ENCODE measurements around the gene NUMA1. TPM values are rescaled to one million over a fixed set of nuclear protein-coding genes. Genes with fewer than 3 reads are reported as not detected.

Gene NUMA1
- polyA plus RNA-seq, 1 experiment, result 79.5 TPM

GRCh38 chr11:72030472-72031045, 49.8 kb downstream of the NUMA1 start:
- TF ChIP-seq, protein P1, sequence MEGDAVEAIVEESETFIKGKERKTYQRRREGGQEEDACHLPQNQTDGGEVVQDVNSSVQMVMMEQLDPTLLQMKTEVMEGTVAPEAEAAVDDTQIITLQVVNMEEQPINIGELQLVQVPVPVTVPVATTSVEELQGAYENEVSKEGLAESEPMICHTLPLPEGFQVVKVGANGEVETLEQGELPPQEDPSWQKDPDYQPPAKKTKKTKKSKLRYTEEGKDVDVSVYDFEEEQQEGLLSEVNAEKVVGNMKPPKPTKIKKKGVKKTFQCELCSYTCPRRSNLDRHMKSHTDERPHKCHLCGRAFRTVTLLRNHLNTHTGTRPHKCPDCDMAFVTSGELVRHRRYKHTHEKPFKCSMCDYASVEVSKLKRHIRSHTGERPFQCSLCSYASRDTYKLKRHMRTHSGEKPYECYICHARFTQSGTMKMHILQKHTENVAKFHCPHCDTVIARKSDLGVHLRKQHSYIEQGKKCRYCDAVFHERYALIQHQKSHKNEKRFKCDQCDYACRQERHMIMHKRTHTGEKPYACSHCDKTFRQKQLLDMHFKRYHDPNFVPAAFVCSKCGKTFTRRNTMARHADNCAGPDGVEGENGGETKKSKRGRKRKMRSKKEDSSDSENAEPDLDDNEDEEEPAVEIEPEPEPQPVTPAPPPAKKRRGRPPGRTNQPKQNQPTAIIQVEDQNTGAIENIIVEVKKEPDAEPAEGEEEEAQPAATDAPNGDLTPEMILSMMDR (IDR thresholded peaks at IDR 0.05; ENCODE audit: low read depth, low read length), result no peak
- Histone ChIP-seq H3K9me3 (ENCODE audit: control insufficient read depth, insufficient read depth, low read length) (no peaks in the 10 kb centered on the region), H3K4me3 (ENCODE audit: low read depth, low read length) (no peak overlapping the region), H3K27ac (ENCODE audit: low read depth, low read length) (no peak overlapping the region), H3K27me3 (ENCODE audit: control insufficient read depth, insufficient read depth, low read length) (no peaks in the 10 kb centered on the region)
- POLR2A ChIA-PET, result no interaction called here
- CTCF ChIA-PET, result interaction anchor here (1.0 to 14.8 kb wide), 3 partner anchors 61 to 400 kb away, joined by 3 to 261 read pairs (median 4); no protein-coding TSS in a partner anchor
- DNase-seq (ENCODE audit: low read depth, low spot score), result no peak

DNA sequence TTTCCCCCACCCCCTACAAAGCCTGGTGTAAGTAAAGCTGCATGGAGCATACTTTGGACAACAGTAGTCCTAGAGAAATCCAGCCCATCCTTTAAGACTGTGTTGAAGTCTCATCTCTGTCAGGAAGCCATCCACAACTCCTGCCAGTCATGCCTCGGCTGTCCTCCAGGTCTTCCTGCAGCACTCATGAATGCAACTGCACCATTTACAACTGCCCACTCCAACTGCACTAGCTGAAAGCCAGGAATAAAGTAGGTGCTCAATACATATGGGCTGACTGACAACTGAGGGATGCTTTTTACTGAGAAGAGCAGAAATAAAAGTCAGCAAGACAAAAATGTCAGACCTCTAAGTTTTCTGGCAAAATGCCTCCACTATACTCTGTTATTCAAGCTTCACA, 54.3 kb downstream of the NUMA1 start:
- Histone ChIP-seq H3K27me3 (ENCODE audit: control insufficient read depth, insufficient read depth, low read length) (no peaks in the 10 kb centered on the region), H3K27ac (ENCODE audit: low read depth, low read length) (no peak overlapping the region), H3K9me3 (ENCODE audit: control insufficient read depth, insufficient read depth, low read length) (no peaks in the 10 kb centered on the region), H3K4me3 (ENCODE audit: low read depth, low read length) (no peak overlapping the region)
- ChIA-PET CTCF (interaction anchor here (0.6 to 14.8 kb wide), 12 partner anchors 9 to 405 kb away, joined by 4 to 261 read pairs (median 36); no protein-coding TSS in a partner anchor), POLR2A (interaction anchor here (1.8 kb wide), 1 partner anchor 13 kb away, joined by 7 read pairs; no protein-coding TSS in a partner anchor)
- TF ChIP-seq, protein P1 (IDR thresholded peaks at IDR 0.05; ENCODE audit: low read depth, low read length), result no peak
- no peak for DNase-seq (ENCODE audit: low read depth, low spot score)

DNA sequence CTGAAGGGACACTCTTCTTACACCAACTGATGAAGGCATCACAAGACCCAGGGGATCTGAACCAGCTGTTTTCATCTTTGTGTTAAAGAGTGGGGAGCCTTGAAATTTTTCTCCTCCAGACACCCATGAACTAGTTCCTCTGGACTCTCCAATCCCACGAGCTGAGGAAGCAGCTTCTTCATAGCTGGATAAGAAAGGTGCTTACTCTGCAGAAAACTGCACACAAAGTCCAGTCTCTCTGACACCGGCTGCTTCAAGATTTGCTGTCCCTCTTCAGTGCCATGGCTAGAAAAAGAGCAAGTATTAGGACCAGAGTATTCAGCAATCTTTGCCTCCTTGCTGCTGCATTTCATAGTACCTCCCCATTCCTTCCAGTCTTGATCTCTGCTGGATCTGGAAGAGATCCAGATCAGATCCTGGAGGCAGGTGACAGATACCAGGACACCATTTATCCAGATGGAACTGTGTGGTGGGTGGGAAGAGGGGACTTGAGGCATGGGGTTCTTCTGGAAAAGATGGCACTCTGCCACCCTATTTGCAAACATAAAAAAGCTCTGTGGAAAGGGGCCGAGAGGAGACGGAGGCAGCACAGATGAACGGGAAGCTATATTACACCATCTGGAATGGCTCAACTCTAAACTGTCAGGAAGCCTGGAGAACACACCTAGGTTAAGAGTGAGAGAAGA, 56.1 kb downstream of the NUMA1 start:
- no peak overlapping the region for H3K4me3 ChIP-seq (ENCODE audit: low read depth, low read length)
- TF ChIP-seq, protein P1 (IDR thresholded peaks at IDR 0.05; ENCODE audit: low read depth, low read length), result no peak
- ChIA-PET POLR2A (interaction anchor here (1.8 kb wide), 1 partner anchor 15 kb away, joined by 7 read pairs; no protein-coding TSS in a partner anchor), CTCF (interaction anchor here (1.0 to 14.8 kb wide), 33 partner anchors 9 to 431 kb away, joined by 3 to 261 read pairs (median 8); partner anchors contain the start of gene ANAPC15)
- no peak overlapping the region for H3K27ac ChIP-seq (ENCODE audit: low read depth, low read length)
- DNase-seq (ENCODE audit: low read depth, low spot score), result no peak
- no peaks in the 10 kb centered on the region for H3K27me3 ChIP-seq (ENCODE audit: control insufficient read depth, insufficient read depth, low read length)
- H3K9me3 ChIP-seq (ENCODE audit: control insufficient read depth, insufficient read depth, low read length), result no peaks in the 10 kb centered on the region

DNA sequence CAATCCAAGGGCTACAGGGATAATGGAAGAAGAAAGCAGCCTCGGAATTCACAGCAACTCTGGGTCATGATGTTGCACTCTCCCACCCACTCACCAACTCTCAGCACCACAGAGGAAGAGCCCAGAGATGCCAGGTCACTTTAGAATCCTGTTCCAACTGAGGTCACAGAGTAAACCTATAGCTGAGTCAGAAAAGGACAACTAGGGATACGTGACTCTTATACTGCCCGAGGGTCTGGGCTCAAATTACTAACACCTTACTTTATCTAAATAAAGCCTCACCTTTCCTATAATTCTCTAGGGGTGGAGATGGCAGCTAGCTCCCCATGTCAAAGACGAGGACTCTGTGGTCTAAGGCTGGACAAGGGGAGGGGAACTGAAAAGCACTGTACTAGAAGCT, 57.0 kb downstream of the NUMA1 start:
- TF ChIP-seq, protein P1 (IDR thresholded peaks at IDR 0.05; ENCODE audit: low read depth, low read length), result no peak
- Histone ChIP-seq H3K27me3 (ENCODE audit: control insufficient read depth, insufficient read depth, low read length) (no peaks in the 10 kb centered on the region), H3K4me3 (ENCODE audit: low read depth, low read length) (no peak overlapping the region), H3K27ac (ENCODE audit: low read depth, low read length) (no peak overlapping the region), H3K9me3 (ENCODE audit: control insufficient read depth, insufficient read depth, low read length) (no peaks in the 10 kb centered on the region)
- ChIA-PET CTCF (interaction anchor here (0.7 to 14.8 kb wide), 7 partner anchors 35 to 407 kb away, joined by 3 to 261 read pairs (median 47); no protein-coding TSS in a partner anchor), POLR2A (no interaction called here)
- no peak for DNase-seq (ENCODE audit: low read depth, low spot score)

- DNase-seq (ENCODE audit: low read depth, low spot score), result no peak
- CTCF ChIA-PET, result interaction anchor here (2.3 kb wide), 1 partner anchor 73 kb away, joined by 10 read pairs; no protein-coding TSS in a partner anchor
- H3K9me3 ChIP-seq (ENCODE audit: control insufficient read depth, insufficient read depth, low read length), result no peaks in the 10 kb centered on the region
- TF ChIP-seq, protein P1 (IDR thresholded peaks at IDR 0.05; ENCODE audit: low read depth, low read length), result no peak
- no peak overlapping the region for H3K27ac ChIP-seq (ENCODE audit: low read depth, low read length)
- H3K27me3 ChIP-seq (ENCODE audit: control insufficient read depth, insufficient read depth, low read length), result no peaks in the 10 kb centered on the region
- POLR2A ChIA-PET, result no interaction called here
- H3K4me3 ChIP-seq (ENCODE audit: low read depth, low read length), result no peak overlapping the region
These were observed 62.2 kb downstream of the NUMA1 start for GRCh38 chr11:72018171-72018570.

Measured in AG04450 (cell line).